Activated T-cell treated with anti-CD3 and anti-CD28 coated beads, Interleukin-2, amount 50 U/mL, for 48 hours (primary cell): ENCODE data around the gene ASB15.
"Not testable (repeated sequence)": the region's sequence is repeated elsewhere in the genome, so short reads cannot be mapped to it uniquely, and the experiment has no call there.

Source experiments
- DNase-seq, 2 experiments: peaks; one replicate each; pipeline ENCODE4 v3.0.0-alpha.2; 2020

Gene ASB15

GRCh38 chr7:123601530-123601929 lies at the start of gene ASB15:
Gene ASB15 (plus strand): TSS chr7:123601821. CDS start chr7:123614503, 12,682 bp downstream.
- DNase-seq: no peak

DNA sequence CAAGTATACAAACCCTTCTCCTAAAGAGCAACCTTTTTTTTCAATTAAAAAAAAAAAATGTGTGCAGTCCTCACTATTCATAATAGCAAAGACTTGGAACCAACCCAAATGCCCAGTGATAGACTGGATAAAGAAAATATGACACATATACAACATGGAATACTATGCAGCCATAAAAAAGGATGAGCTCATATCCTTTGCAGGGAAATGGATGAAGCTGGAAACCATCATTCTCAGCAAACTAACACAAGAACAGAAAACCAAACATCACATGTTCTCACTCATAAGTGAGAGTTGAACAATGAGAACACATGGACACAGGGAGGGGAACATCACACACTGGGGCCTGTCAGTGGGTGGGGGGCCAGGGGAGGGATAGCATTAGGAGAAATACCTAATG lies 49.5 kb upstream of the ASB15 start:
- not testable (repeated sequence) for DNase-seq

- DNase-seq: no peak
Measured at GRCh38 chr7:123552641-123553040, 49.0 kb upstream of the ASB15 start.

GRCh38 chr7:123553159-123553558 lies 48.5 kb upstream of the ASB15 start:
- DNase-seq: no peak

- no peak for DNase-seq
Measured at GRCh38 chr7:123555484-123555883, 46.1 kb upstream of the ASB15 start.

DNA sequence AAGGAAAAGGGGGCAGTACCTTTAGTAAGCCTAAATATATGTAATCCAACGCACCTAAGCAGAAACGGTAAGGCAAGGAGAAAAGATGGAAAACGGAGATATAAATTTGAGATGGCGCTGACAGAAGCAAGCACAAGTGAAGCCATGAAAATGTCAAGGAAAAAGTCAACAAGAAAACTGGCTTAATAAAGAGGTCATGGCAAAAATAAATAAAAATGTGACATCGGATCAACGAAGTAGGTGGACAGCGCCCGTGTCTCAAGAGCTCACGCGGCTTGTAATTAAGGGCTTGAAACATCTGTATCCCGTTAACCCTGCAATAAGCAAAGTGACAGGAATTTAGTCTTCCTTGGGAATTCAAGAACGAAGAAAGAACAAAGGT lies 44.6 kb upstream of the ASB15 start:
- no peak for DNase-seq

GRCh38 chr7:123557398-123558288 lies 44.0 kb upstream of the ASB15 start, which contains the start of gene NDUFA5:
Gene NDUFA5 (minus strand): TSS chr7:123557818. CDS start chr7:123557795, 23 bp downstream.
- peak; percentile 95 to 97 for DNase-seq

GRCh38 chr7:123558289-123558874 lies 43.2 kb upstream of the ASB15 start:
- DNase-seq: no peak

DNA sequence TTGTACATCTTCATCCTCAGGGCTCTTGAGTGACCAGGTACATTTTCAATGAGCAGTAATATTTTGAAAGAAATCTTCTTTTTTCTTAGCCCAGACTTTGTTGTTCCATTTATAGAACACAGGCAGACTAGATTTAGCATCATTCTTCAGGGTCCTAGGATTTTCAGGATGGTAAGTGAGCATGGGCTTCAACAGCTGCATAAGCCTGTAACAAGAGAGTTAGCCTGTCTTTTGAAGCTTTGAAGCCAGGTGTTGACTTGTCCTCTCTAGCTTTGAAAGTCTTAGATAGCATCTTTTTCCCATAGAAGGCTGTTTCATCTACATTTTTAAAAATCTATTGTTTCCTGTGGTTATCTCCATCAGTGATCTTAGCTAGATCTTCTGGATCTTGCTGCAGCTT lies 39.5 kb upstream of the ASB15 start:
- no peak for DNase-seq

- DNase-seq: no peak
Measured at GRCh38 chr7:123569352-123570010, 32.1 kb upstream of the ASB15 start.

DNA sequence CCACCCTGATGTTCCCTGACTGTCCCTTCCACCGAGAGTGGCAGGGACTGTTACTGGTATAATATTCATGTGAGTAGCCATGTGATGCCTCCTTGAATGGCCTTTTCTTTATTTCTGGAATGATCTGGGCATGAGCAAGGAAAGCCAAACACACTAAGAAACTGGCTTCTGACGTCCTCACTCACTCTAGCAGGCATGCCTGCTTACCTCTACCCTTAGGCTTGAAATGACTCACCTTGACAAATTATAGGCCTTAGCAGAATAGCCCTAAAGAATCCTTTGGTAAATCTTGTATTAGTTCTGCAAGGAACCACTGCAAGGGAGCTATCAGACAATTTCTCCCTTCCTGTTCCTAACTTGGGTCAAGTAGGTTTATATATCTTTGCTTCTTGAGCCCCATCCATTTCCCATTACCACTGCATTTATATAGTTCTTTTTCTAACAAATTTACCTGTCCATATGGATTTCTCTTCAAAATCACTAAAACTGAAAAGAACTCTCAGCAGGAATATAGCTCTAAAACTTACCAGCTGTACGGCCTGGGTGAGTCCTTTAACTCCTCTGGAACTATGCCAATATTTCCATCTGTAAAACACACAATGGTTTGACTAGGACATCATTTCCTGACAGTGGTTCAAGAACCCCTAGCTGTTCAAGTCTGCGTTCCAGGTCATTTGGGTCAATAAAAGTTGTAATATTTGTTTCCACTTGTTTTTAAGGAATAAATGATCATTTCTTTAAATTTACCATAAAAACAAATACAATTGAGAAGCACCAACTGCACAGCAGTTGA lies 31.0 kb upstream of the ASB15 start:
- no peak for DNase-seq

- no peak for DNase-seq
Measured at GRCh38 chr7:123571187-123571586, 30.4 kb upstream of the ASB15 start.

DNA sequence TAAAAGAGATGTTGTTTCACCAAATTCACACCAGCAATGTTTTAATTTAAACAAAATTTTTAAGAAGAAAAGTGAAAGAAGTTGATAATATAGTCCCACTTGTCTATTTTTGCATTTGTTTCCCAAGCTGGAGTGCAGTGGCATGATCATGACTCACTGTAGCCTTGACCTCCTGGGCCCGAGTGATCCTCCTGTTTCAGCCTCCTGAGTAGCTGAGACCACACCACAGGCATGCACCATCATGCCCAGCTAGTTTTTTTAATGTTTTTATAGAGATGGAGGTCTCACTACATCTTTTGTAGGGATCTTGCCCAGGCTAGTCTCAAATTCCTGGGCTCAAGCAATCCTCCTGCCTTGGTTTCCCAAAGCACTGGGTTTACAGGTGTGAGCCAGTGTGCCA lies 29.9 kb upstream of the ASB15 start:
- DNase-seq: no peak

DNA sequence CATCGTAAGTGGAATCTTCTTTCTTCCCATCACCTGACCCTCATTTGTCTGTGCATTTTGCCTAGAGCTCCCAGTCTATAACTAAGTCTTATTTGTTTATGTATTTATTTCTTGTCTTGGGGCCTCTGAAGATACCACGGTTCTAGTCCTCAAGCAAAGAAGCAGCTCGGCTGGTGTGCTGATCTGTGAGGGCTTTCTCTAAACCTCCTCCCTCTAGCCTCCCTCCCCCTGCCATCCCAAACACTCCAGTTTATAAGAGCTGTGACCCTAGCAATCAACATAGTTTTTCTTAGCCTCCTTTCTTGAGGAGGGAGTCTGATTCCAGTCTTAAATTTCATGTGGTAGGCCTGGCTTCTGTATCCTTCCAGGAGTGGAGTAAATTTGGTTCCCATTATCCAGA lies 28.3 kb upstream of the ASB15 start:
- DNase-seq: no peak

GRCh38 chr7:123573896-123574467 lies 27.6 kb upstream of the ASB15 start:
- DNase-seq: no peak

DNA sequence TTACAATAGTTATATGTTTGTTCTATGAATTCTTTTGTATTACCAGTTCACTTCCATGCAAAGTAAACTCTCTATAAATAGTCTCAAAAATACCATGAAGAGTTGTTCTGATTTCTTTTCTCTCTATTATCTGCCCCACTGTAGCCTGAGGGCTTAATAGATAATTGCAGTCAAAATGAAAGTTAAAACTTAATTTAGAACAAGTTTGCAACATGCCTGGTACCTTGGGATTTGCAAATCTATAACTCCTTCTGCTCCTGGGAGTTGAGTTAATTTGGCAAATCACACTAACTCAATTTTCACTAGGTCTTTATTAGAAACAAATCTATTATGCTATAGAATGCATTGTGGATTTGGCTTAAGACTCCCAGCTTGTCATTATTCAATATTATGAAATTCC lies 22.2 kb upstream of the ASB15 start:
- no peak for DNase-seq

- no peak for DNase-seq
Measured at GRCh38 chr7:123580406-123581161, 21.0 kb upstream of the ASB15 start.

DNA sequence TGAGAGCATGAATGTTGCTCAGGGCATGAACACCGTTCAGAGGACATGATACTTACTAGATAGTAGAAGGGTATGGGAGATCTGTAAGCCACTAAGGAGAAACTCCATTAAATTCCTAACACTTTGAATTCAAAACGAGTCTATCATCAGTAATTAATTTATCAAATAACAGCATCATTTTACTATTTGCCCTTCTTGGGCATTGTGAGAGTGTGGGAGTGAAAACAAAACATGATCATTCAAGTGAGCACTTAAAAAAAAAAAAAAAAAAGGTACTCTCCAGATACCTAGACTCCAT lies 20.5 kb upstream of the ASB15 start:
- DNase-seq: no peak

- DNase-seq: no peak
Measured at GRCh38 chr7:123583821-123584220, 17.8 kb upstream of the ASB15 start.

GRCh38 chr7:123588376-123588775 lies 13.2 kb upstream of the ASB15 start:
- DNase-seq: no peak

GRCh38 chr7:123594813-123595241 lies 6.8 kb upstream of the ASB15 start:
- no peak for DNase-seq

- no peak for DNase-seq
Measured at GRCh38 chr7:123598657-123599056, 3.0 kb upstream of the ASB15 start.
